Measurements from ENCODE around the gene MRPL3. TPM values are rescaled to one million over a fixed set of nuclear protein-coding genes. Genes with fewer than 3 reads are reported as not detected.

The MRPL3 gene
- polyA plus RNA-seq, 2 donors: 61.1 to 79.1 TPM

DNA sequence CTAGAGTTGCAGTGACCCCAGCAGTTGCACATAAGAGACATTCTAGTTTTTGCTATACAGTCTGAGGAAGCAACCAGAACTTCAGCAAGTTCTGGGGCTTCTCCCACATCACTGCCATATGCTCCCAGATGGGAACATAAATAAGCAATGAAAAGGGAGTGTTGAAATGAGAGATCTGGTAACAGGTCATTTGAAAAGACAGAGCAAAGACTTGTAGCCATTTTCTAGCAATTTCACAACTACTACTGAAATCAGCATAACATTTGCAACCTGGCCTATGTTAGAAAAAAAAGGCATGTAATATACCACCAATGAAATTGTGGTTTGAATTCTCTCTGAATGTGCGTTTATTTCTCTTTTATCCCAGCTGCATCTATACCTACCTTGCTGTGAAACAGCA, 63.7 kb downstream of the MRPL3 start:
- WGBS, 2 donors: 84 to 91% methylated on average over 1 of the region's 1 CpG
- Histone ChIP-seq H3K4me1 (ENCODE audit: control insufficient read depth in 2 of 2, insufficient read depth in 2 of 2, low read length in 1 of 2) (no peaks in the 10 kb centered on the region), H3K36me3 (ENCODE audit: control insufficient read depth in 2 of 2, insufficient read depth in 2 of 2, low read length in 1 of 2) (no peaks in the 10 kb centered on the region), H3K9me3 (ENCODE audit: control insufficient read depth in 2 of 2, insufficient read depth in 1 of 2, low read depth in 1 of 2, low read length in 1 of 2) (no peaks in the 10 kb centered on the region), H3K27ac (ENCODE audit: low read depth in 2 of 2, low read length in 1 of 2) (no peak overlapping the region), H3K4me3 (ENCODE audit: low read depth in 1 of 2, low read length in 2 of 2) (no peak overlapping the region), H3K27me3 (ENCODE audit: control insufficient read depth in 1 of 2, insufficient read depth in 2 of 2, low read length in 2 of 2) (no peaks in the 10 kb centered on the region)

DNA sequence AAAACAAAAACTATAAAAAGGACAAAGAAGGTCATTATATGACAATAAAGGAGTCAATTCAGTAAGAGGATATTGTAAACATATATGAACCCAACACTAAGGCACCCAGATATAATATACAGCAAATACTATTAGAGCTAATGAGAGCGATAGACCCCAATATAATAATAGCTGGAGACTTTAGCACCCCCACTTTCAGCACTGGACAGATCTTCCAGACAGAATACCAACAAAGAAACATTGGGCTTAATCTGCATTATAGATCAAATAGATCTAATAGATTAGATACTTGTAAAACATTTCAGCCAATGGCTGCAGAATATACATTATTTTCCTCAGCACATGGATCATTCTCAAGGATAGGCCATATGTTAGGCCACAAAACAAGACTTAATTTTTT, 67.8 kb downstream of the MRPL3 start:
- Histone ChIP-seq H3K27ac (ENCODE audit: low read depth in 2 of 2, low read length in 1 of 2) (no peak overlapping the region), H3K36me3 (ENCODE audit: control insufficient read depth in 2 of 2, insufficient read depth in 2 of 2, low read length in 1 of 2) (no peaks in the 10 kb centered on the region), H3K27me3 (ENCODE audit: control insufficient read depth in 1 of 2, insufficient read depth in 2 of 2, low read length in 2 of 2) (no peaks in the 10 kb centered on the region), H3K4me1 (ENCODE audit: control insufficient read depth in 2 of 2, insufficient read depth in 2 of 2, low read length in 1 of 2) (no peaks in the 10 kb centered on the region), H3K4me3 (ENCODE audit: low read depth in 1 of 2, low read length in 2 of 2) (no peak overlapping the region), H3K9me3 (ENCODE audit: control insufficient read depth in 2 of 2, insufficient read depth in 1 of 2, low read depth in 1 of 2, low read length in 1 of 2) (no peaks in the 10 kb centered on the region)
- 92 to 94% methylated on average over 1 of the region's 1 CpG for WGBS, 2 donors

DNA sequence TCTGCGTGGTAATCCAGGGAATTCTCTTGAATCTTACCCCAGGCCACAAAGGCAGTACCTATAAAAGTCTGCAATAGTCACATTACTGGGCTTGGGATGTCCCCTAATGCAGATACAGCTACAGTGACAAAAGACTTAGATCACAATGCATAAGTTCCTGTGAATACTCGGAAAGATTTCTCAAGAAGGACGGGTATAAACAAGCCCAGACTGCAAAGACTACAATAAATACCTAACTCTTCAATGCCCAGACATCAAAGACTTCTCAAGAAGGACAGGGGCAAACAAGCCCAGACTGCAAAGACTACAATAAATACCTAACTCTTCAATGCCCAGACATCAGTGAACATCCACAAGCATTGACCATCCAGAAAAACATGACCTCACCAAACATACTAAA, 70.3 kb downstream of the MRPL3 start:
- Histone ChIP-seq H3K4me1 (ENCODE audit: control insufficient read depth in 2 of 2, insufficient read depth in 2 of 2, low read length in 1 of 2) (no peaks in the 10 kb centered on the region), H3K27ac (ENCODE audit: low read depth in 2 of 2, low read length in 1 of 2) (no peak overlapping the region), H3K9me3 (ENCODE audit: control insufficient read depth in 2 of 2, insufficient read depth in 1 of 2, low read depth in 1 of 2, low read length in 1 of 2) (no peaks in the 10 kb centered on the region), H3K27me3 (ENCODE audit: control insufficient read depth in 1 of 2, insufficient read depth in 2 of 2, low read length in 2 of 2) (no peaks in the 10 kb centered on the region), H3K4me3 (ENCODE audit: low read depth in 1 of 2, low read length in 2 of 2) (no peak overlapping the region), H3K36me3 (ENCODE audit: control insufficient read depth in 2 of 2, insufficient read depth in 2 of 2, low read length in 1 of 2) (no peaks in the 10 kb centered on the region)
- WGBS, 2 donors: 47 to 70% methylated on average over 3 of the region's 3 CpGs

DNA sequence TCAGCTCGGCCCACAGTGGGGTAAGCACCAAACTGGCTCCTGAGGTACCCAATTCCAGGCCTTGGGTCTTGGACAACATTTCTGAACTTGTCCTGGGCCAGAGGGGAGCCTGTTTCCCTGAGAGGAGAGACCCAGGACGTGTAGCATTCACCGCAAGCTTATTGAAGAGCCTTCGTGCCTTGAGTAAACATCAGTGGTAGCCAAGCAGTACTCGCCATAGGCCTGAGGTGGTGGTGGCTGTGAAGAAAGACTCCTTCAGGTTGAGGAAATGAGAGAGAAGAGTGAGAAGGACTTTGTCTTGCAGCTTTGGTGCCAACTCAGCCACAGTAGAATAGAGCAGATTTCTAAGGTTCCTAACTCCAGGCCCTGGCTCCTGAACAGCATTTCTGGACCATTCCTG, 71.0 kb downstream of the MRPL3 start:
- Histone ChIP-seq H3K9me3 (ENCODE audit: control insufficient read depth in 2 of 2, insufficient read depth in 1 of 2, low read depth in 1 of 2, low read length in 1 of 2) (no peaks in the 10 kb centered on the region), H3K27me3 (ENCODE audit: control insufficient read depth in 1 of 2, insufficient read depth in 2 of 2, low read length in 2 of 2) (no peaks in the 10 kb centered on the region), H3K4me3 (ENCODE audit: low read depth in 1 of 2, low read length in 2 of 2) (no peak overlapping the region), H3K4me1 (ENCODE audit: control insufficient read depth in 2 of 2, insufficient read depth in 2 of 2, low read length in 1 of 2) (no peaks in the 10 kb centered on the region), H3K27ac (ENCODE audit: low read depth in 2 of 2, low read length in 1 of 2) (no peak overlapping the region), H3K36me3 (ENCODE audit: control insufficient read depth in 2 of 2, insufficient read depth in 2 of 2, low read length in 1 of 2) (no peaks in the 10 kb centered on the region)
- 71 to 76% methylated on average over 5 of the region's 5 CpGs for WGBS, 2 donors

DNA sequence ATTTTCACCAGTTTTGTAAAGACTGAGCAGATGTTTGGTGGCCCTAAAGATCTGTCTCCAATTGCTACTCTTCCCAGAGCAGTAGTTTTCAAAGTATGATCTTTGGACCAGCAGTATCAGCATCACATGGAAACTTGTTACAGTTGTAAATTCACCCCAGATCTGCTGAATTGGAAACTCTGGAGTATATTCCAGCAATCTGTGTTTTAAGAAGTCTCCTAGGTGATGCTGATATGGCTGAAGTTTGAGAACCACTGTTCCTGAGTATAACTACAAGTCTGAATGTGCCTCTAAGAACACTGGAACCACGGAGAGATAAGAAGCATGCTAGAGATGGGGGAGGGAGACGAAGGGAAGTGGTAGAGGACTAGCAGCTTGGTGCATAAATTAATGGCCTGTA, 75.5 kb downstream of the MRPL3 start:
- WGBS, 2 donors: 48 to 69% methylated on average over 2 of the region's 2 CpGs
- Histone ChIP-seq H3K36me3 (ENCODE audit: control insufficient read depth in 2 of 2, insufficient read depth in 2 of 2, low read length in 1 of 2) (no peaks in the 10 kb centered on the region), H3K27me3 (ENCODE audit: control insufficient read depth in 1 of 2, insufficient read depth in 2 of 2, low read length in 2 of 2) (no peaks in the 10 kb centered on the region), H3K4me1 (ENCODE audit: control insufficient read depth in 2 of 2, insufficient read depth in 2 of 2, low read length in 1 of 2) (no peaks in the 10 kb centered on the region), H3K4me3 (ENCODE audit: low read depth in 1 of 2, low read length in 2 of 2) (no peak overlapping the region), H3K27ac (ENCODE audit: low read depth in 2 of 2, low read length in 1 of 2) (no peak overlapping the region), H3K9me3 (ENCODE audit: control insufficient read depth in 2 of 2, insufficient read depth in 1 of 2, low read depth in 1 of 2, low read length in 1 of 2) (peaks cover 0 to 2% of the 10 kb centered on the region in 2 donors)

DNA sequence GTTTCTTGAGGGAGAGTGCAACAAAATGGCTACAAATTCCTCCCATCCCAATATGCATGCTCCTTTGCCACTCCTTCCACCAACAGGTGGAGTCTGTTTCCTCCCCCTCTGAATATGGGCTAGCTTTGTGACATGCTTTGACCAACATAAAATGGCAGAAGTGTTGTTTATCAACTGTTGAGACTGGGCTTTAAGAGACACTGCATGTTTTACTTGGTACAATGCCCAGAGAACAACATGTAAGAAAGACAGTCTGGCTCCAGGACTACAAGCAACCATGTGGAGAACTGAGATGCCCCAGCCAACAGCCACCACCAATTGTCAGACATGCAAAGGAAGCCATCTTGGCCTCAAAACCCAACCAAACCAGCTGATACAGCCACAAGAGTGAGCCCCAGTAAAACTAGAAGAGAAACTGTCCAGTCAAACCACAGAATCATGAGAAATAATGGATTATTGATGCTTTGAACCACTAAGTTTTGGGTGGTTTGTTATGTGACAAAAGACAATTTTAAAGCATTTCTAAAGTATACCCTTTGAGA, 80.7 kb downstream of the MRPL3 start:
- Histone ChIP-seq H3K4me3 (ENCODE audit: low read depth in 1 of 2, low read length in 2 of 2) (no peak overlapping the region), H3K27me3 (ENCODE audit: control insufficient read depth in 1 of 2, insufficient read depth in 2 of 2, low read length in 2 of 2) (no peaks in the 10 kb centered on the region), H3K27ac (ENCODE audit: low read depth in 2 of 2, low read length in 1 of 2) (no peak overlapping the region), H3K36me3 (ENCODE audit: control insufficient read depth in 2 of 2, insufficient read depth in 2 of 2, low read length in 1 of 2) (no peaks in the 10 kb centered on the region), H3K9me3 (ENCODE audit: control insufficient read depth in 2 of 2, insufficient read depth in 1 of 2, low read depth in 1 of 2, low read length in 1 of 2) (peaks cover 0 to 2% of the 10 kb centered on the region in 2 donors), H3K4me1 (ENCODE audit: control insufficient read depth in 2 of 2, insufficient read depth in 2 of 2, low read length in 1 of 2) (no peaks in the 10 kb centered on the region)

DNA sequence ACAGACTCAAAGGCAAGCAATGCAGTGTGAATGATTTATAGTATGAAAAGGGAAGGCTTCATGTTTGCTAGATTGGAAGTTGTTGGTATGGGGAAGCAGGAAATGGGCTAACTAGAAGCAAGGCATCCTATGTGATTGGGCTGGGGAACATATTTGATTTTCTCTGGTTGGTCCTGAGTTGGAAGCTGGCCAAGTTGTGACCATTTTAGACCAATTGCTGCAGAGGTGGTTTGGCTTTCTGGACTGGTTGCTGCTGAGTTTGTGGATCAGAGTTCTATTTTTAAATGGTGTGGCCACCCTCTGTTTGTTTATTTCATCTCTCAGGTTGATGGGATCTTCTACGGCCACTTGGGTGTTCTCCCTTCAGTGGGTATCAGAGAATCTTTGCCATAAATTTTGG, 81.5 kb downstream of the MRPL3 start:
- no peaks in the 10 kb centered on the region for H3K36me3 ChIP-seq (ENCODE audit: control insufficient read depth in 2 of 2, insufficient read depth in 2 of 2, low read length in 1 of 2)
- no peaks in the 10 kb centered on the region for H3K27me3 ChIP-seq (ENCODE audit: control insufficient read depth in 1 of 2, insufficient read depth in 2 of 2, low read length in 2 of 2)
- WGBS, 2 donors: 78 to 92% methylated on average over 1 of the region's 1 CpG
- H3K4me1 ChIP-seq (ENCODE audit: control insufficient read depth in 2 of 2, insufficient read depth in 2 of 2, low read length in 1 of 2): no peaks in the 10 kb centered on the region
- no peak overlapping the region for H3K4me3 ChIP-seq (ENCODE audit: low read depth in 1 of 2, low read length in 2 of 2)
- no peak overlapping the region for H3K27ac ChIP-seq (ENCODE audit: low read depth in 2 of 2, low read length in 1 of 2)
- peaks cover 0 to 2% of the 10 kb centered on the region in 2 donors for H3K9me3 ChIP-seq (ENCODE audit: control insufficient read depth in 2 of 2, insufficient read depth in 1 of 2, low read depth in 1 of 2, low read length in 1 of 2)

DNA sequence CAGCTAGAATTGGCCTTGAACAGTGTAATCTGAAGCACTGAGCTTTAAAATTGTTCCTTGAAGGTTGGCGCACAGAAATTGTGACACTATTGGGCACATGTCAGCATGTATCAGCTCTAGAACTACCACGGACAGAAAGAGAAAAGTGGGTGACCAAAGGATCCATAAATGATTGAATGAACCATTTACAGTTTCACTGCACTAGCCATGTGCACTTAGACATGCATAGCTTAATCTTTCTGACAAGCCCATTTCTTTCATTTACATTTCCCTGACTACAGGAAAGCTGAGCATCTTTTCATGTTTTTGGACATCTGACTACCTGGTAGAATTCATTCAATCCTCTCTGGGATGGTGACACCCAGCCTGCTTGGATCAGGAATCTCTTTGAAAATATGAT, 85.0 kb downstream of the MRPL3 start:
- Histone ChIP-seq H3K4me3 (ENCODE audit: low read depth in 1 of 2, low read length in 2 of 2) (no peak overlapping the region), H3K36me3 (ENCODE audit: control insufficient read depth in 2 of 2, insufficient read depth in 2 of 2, low read length in 1 of 2) (no peaks in the 10 kb centered on the region), H3K27ac (ENCODE audit: low read depth in 2 of 2, low read length in 1 of 2) (no peak overlapping the region), H3K4me1 (ENCODE audit: control insufficient read depth in 2 of 2, insufficient read depth in 2 of 2, low read length in 1 of 2) (no peaks in the 10 kb centered on the region), H3K9me3 (ENCODE audit: control insufficient read depth in 2 of 2, insufficient read depth in 1 of 2, low read depth in 1 of 2, low read length in 1 of 2) (no peaks in the 10 kb centered on the region), H3K27me3 (ENCODE audit: control insufficient read depth in 1 of 2, insufficient read depth in 2 of 2, low read length in 2 of 2) (no peaks in the 10 kb centered on the region)
- WGBS, 2 donors: 86% methylated on average over 2 of the region's 2 CpGs

Other genes starting within 250 kb of the MRPL3 start
- 1 to 10 TPM; 6.8 to 7.7 TPM for gene NUDT16, start 121.2 kb downstream of the MRPL3 start, polyA plus RNA-seq

Data from esophagus (tissue), 2 donors.